GM18498 (cell line): ENCODE data around the gene FAF2.
A peak's percentile ranks its signal among the peaks of the same experiment; 100 is the strongest.
"Not testable (repeated sequence)": the region's sequence is repeated elsewhere in the genome, so short reads cannot be mapped to it uniquely, and the experiment has no call there.

Experiments
- ATAC-seq: cut with Tn5 transposase; IDR thresholded peaks from one replicate; pipeline ENCODE4 v1.9.1; 2021; ENCODE audit warnings: mild to moderate bottlenecking, moderate library complexity; ENCODE audit not compliant: unreplicated experiment

Gene FAF2, protein sequence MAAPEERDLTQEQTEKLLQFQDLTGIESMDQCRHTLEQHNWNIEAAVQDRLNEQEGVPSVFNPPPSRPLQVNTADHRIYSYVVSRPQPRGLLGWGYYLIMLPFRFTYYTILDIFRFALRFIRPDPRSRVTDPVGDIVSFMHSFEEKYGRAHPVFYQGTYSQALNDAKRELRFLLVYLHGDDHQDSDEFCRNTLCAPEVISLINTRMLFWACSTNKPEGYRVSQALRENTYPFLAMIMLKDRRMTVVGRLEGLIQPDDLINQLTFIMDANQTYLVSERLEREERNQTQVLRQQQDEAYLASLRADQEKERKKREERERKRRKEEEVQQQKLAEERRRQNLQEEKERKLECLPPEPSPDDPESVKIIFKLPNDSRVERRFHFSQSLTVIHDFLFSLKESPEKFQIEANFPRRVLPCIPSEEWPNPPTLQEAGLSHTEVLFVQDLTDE

DNA sequence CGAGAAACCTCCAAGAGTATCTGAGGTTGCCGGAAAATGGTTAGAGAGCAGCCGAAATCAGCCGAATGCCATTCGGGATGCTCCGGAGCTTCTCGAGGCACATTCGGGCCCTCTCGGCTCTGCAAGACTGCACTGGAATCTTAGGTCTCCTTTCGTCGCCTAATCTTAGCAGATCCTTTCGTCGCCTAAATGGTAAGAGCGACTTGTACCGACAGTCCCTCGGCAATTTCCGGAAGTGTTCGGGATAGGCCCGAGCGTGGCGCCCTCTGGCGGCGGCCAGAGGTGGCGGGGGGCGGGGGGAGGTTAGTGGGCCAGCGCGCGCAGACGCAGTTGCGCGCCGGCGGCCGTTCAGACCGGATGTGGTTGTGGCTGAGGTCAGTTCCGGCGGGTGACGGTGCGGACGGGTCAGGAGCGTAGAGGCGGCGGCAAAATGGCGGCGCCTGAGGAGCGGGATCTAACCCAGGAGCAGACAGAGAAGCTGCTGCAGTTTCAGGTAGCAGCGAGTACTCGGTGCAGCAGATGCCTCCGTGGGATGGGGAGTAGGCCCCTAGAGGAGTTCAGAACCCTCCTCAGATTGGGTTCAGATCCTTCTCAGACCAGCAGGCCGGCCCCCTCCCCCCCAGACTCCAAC, at the start of gene FAF2:
Gene FAF2 (plus strand): TSS at position 408 of the 631 bp plus-strand sequence. CDS start 23 bp downstream, at position 431.
- ATAC-seq = peak; percentile 95

GRCh38 chr5:176400382-176401156, 47.6 kb upstream of the FAF2 start:
- no peak for ATAC-seq

DNA sequence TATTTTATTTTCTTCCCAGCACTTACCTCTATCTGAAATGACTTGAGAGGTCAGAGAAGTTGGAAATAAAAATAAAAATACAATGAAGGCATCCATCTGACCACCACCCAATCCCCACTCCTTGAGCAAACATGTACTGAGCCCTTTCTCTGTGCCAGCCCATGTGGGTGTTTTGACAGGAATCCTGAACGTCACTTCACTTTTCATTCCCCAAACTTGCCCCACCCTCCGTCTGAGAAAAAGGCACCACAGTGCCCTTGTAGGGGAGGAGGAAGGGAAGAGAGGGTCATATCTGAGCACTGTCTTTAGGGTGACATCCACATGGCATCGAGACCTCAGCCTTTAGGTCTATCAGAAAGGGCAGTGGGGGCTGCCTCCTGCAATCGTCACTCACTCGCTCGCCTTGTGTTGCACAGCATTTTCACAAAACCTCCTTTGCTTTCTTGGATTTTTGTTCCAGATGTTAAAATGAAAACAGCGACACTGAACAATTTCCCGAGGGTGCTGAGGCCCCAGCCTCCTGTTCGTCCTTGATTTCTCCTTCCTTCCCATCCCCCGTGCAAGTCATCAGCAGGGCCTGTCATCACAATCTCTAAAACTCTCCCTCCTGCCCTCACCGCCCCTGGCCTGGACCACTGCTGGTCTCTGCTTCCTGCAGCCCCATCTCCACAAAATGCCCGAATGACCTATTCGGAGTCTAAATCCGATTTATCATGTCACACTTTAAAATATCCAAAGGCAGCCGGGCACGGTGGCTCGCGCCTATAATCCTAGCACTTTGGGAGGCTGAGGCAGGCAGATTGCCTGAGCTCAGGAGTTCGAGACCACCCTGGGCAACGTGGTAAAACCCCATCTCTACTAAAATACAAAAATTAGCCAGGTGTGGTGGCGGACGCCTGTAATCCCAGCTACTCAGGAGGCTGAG, 46.6 kb upstream of the FAF2 start:
- no peak for ATAC-seq

GRCh38 chr5:176405656-176406435, 42.3 kb upstream of the FAF2 start:
- ATAC-seq = no peak

DNA sequence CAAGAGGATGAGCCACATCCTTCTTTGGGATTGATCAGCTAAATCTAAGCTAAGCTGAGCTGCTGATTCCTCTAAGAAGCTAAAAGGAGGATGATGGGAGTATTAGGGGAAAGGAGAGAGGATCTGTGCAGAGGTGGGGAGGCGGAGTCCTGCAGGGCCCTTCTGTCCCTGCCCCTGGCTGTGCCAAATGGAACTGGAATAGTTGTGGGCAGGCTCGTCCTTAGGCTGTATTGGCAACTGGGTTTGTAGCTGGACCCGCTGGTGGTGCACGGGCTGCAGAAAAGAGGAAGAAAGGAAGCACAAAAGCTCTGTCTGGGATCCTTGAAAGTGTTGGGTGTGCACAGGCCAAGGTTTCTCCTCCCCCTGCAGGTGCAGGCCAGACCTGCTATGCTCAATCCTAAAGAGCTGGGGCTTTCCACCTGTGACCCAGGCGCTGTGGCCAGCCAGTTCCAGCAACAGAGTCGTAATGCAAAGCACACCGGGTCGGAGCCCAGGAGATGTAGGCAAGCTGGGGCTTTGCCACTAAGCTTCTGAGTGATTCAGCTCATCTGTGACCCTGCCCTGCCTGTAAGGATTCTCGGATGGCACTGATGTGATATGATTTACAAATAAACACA, 41.6 kb upstream of the FAF2 start:
- ATAC-seq = no peak

GRCh38 chr5:176407456-176408251, 40.5 kb upstream of the FAF2 start:
- ATAC-seq = no peak

DNA sequence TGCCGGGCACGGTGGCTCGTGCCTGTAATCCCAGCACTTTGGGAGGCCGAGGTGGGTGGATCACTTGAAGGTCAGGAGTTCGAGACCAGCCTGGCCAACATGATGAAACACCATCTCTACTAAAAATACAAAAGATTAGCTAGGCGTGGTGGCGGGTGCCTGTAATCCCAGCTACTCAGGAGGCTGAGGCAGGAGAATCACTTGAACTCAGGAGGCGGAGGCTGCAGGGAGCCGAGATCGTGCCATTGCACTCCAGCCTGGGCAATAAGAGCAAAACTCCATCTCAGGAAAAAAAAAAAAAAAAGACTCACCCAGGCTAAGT, 40.0 kb upstream of the FAF2 start:
- not testable (repeated sequence) for ATAC-seq

DNA sequence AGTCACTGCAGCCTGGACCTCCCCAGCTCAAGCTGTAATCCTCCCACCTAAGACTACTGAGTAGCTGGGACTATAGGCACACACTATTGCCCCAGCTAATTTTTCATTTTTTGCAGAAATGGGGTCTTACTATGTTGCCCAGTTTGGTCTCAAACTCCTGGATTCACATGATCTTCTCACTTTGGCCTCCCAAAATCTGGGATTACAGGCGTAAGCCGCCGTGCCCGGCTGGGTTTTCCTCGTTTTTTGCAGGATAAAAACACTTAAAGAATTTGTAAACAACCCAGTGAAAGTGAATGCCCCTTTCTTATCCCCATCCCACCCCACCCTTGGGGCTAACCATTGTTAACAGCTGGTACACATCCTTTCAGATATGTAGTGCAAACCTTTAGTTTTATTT, 39.6 kb upstream of the FAF2 start:
- ATAC-seq = no peak

DNA sequence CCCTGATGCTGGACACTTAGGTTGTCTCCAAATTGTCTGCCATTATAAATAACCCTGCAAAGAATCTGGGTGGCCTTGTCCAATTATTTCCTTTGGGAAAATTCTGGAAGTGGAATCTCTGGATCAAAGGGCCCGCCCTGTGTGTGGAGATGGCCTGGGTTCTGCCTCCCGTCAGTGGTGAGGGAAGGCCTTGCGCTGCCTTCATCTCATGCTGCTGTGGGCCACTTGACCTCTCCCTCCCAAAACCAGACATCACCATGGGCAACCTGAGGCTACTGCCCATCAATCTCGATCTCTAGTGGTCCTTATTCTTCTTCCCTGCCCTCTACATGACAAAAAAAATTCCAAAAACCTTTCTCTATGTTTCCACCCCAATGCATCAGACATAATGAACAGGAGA, 38.4 kb upstream of the FAF2 start:
- no peak for ATAC-seq

- ATAC-seq = no peak
These were observed 37.6 kb upstream of the FAF2 start for GRCh38 chr5:176410486-176411180.

DNA sequence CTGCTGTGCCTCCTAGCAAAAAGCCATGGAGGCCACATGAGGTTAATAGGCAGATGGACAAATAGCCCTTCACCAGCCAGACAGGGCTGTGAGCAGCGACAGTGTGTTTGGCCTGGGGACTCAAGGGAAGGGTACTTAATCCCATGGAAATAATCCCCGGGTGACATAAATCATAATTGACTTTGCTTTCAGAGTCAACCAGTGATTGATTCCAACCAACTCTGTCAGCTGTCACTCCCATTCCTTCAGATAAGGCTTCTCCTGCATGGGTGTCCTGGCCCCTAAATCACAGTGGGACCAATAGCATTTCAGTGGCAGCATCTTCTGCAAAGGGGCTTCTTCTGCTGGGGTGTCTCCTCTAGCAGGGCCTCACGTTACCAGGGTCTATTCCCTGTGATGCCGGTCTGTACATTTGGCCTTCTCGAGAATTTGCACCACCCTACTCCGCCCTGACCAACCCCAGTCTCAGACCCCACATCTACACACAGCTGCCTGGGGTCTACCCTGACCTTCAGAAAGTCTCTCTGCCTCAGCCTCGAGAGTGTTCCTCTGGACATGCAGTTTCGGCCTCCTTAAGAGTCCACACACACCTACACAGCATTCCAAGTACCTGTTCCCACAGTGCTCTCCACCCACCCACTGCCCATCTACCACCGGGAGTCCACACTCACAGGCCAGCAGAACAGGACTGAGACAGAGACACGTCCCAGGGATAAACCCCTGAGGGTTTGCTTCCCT, 35.5 kb upstream of the FAF2 start:
- ATAC-seq = no peak

DNA sequence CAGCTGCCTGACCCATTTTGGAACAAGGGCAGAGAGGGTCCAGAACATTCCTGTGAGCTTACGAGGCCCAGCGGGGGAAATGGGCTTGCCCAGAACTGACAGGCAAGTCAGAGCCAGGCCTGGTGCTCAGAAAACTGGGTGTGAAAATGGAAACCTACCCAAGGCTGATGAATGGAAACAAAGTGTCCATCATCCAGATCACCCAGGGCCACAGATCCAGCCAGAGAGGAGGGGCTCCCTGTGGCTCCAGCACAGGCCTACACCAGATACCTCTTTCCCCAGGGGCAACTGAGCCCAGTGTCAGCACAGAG, 35.0 kb upstream of the FAF2 start:
- no peak for ATAC-seq

DNA sequence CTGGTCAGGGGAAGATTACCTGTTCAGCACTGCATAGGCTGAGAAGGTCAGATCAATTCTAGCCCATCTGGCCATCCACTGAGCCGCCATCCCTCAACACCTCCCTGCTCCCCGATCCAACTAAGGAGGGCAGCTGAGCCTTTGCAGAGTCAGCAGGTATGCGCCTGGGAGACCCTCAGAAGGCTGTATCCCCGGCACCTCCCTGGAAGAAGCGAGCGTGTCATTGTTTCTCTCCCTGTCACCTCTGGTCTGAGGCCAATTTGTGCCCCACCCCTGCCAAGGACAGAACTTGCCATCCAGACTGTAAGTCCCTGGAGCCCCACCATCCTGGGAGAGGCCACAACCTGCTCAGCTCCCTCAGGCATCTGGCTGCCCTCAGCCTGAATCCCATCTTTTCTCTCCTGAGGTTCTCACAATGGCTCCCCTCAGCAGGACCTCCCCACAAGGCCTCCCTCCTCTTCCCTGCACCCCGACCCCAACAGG, 34.4 kb upstream of the FAF2 start:
- no peak for ATAC-seq

DNA sequence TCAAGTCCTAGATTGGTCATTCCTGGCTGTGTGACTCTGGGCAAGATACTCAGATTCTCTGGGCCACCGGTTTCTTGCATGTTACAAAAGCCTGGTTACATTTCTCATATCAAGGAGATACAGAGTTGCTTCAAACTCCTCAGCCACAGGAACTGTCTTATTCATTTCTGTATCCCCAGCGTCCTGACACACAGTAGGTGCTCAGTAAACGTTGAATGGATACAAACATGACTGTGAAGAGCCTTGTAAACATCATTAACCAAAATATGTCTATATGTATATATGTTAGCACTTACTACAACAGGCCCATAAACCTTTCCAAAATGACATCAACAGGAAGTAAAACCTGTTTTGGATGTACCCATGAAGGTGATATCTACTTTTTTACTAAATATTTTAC, 33.5 kb upstream of the FAF2 start:
- no peak for ATAC-seq

DNA sequence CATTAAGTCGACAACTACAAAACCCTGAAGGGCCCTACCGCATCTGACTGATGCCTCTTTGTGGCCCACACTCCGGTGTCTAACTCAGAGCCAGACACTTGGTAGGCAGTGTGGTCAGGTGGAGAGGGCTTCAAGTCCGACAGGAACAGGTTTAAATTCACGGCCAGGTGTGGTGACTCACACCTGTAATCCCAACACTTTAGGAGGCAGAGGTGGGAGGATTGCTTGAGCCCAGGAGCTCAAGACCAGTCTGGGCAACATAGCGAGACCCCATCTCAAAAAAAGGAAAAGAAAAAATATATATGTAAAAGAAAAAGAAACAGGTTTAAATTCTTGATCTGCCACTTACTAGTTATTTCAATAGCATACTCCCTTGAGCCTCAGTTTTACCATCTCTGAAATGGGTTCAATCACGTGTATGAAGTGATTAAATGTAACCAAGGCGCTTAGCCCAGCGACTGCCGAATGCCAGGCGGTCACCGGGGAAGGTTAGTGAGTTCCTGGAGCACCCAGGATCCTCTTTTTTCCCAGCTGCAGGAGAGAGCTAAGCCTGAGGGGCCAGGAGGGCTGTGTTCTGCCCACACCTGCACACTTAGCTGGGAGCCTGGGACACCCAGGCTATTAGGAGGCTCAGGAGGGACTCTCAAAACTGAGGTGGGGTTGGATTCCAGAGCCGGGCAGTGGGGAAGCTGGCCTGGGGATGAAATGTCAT, 32.8 kb upstream of the FAF2 start:
- ATAC-seq = no peak

- ATAC-seq = peak; percentile 95
These were observed 31.9 kb upstream of the FAF2 start, which contains the start of gene CLTB for GRCh38 chr5:176415952-176416924. Gene CLTB (minus strand): TSS chr5:176416539. CDS start chr5:176416363, 176 bp downstream.
